ENCODE data around the gene LMX1A. TPM values are rescaled to one million over a fixed set of nuclear protein-coding genes. Genes with fewer than 3 reads are reported as not detected.

LMX1A gene
- total and polyA plus RNA-seq, 8 donors = not detected

DNA sequence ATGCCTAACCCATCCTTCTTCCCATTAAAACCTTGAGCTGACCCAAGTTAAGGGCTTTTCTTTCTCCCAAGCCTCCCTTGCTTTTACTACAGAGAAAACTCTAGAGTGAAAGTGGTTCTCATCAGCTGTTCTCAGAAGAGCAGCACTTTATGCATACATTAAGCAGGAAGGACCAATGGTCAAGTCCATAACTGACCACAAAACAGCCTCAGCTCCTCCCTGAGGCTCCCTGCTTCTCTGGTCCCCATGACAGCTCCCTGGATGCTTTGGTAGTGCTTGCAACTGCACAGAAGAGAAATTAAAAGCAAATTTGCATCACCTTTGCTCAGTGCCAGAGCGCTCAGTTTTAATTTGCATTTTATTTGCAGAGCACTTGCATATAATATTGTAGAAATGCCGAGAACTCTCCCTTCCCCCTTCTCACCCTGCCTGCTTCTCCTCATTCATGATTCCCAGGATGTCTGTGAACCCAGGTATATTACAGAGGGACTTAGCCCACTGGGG lies 56.1 kb downstream of the LMX1A start:
- DNase-seq = no peak
- Histone ChIP-seq H3K36me3 (no peaks in the 10 kb centered on the region), H3K4me3 (no peak overlapping the region), H3K27ac (no peak overlapping the region), H3K27me3 (peaks cover 0 to 19% of the 10 kb centered on the region in 2 donors), H3K9me3 (no peaks in the 10 kb centered on the region), H3K4me1 (no peaks in the 10 kb centered on the region)
- no peak for ATAC-seq
- TF ChIP-seq, protein P1, sequence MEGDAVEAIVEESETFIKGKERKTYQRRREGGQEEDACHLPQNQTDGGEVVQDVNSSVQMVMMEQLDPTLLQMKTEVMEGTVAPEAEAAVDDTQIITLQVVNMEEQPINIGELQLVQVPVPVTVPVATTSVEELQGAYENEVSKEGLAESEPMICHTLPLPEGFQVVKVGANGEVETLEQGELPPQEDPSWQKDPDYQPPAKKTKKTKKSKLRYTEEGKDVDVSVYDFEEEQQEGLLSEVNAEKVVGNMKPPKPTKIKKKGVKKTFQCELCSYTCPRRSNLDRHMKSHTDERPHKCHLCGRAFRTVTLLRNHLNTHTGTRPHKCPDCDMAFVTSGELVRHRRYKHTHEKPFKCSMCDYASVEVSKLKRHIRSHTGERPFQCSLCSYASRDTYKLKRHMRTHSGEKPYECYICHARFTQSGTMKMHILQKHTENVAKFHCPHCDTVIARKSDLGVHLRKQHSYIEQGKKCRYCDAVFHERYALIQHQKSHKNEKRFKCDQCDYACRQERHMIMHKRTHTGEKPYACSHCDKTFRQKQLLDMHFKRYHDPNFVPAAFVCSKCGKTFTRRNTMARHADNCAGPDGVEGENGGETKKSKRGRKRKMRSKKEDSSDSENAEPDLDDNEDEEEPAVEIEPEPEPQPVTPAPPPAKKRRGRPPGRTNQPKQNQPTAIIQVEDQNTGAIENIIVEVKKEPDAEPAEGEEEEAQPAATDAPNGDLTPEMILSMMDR (IDR thresholded peaks at IDR 0.05) = no peak
- intact Hi-C loops (cut with DNase I) = no loop called here

DNA sequence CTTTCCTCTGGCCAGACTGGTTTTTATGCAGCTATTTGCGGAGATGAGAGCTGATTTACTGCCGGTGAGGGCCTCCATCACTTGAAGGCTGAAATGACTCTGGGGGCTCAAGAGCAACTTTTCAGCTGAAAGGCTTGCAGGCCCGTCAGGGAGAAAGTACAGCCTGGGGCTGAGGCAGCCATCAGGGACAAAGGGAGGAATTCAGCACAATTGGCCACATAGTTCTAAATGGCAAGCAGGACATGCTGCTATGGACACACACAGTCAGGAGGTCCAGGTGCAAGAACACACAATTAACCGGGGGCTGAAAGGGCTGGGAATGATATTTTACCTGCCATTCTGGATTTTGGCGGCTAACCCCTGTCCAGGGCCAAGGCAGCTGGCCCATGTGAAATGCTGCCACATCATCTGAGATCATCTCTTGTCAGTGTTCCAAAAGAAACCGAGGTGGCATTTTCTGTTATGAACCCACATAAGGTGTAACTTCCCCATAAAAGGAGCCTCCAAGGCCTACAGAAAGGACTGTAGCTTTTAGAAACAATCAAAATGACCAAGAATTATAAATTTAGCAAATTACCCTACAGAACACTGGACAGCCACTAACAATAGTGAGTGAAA lies 58.2 kb downstream of the LMX1A start:
- no peaks in the 10 kb centered on the region for H3K4me1 ChIP-seq
- TF ChIP-seq, protein P1 (IDR thresholded peaks at IDR 0.05) = no peak
- H3K27me3 ChIP-seq = peaks cover 0 to 13% of the 10 kb centered on the region in 2 donors
- intact Hi-C loops (cut with DNase I) = no loop called here
- no peak for DNase-seq
- H3K4me3 ChIP-seq = no peak overlapping the region
- no peak for ATAC-seq
- no peaks in the 10 kb centered on the region for H3K36me3 ChIP-seq
- H3K9me3 ChIP-seq = no peaks in the 10 kb centered on the region
- no peak overlapping the region for H3K27ac ChIP-seq

DNA sequence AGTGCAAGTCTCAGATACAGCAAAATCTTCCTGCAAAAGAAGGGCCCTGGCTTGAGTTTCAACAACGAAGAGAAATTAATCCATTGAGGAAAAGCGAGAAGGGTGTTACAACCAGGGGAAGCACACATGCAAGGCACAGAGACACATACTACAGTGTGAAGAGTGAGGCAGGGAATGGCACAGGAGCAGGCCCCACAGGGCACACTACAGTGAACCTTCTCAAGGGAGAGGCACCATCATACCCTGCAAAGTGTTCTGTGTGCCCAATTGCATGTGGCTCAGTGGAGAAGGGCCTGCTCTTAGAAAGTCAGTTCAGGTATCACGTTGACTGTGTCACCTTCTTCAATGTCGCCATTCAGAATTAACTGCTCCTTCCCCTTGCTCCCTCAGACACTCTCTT lies 60.3 kb downstream of the LMX1A start:
- H3K4me1 ChIP-seq = no peaks in the 10 kb centered on the region
- H3K36me3 ChIP-seq = no peaks in the 10 kb centered on the region
- intact Hi-C loops (cut with DNase I) = no loop called here
- DNase-seq (no peak), ATAC-seq (no peak)
- no peaks in the 10 kb centered on the region for H3K9me3 ChIP-seq
- no peak overlapping the region for H3K4me3 ChIP-seq
- H3K27ac ChIP-seq = no peak overlapping the region
- peaks cover 0 to 7% of the 10 kb centered on the region in 2 donors for H3K27me3 ChIP-seq
- TF ChIP-seq, protein P1 (IDR thresholded peaks at IDR 0.05) = no peak

DNA sequence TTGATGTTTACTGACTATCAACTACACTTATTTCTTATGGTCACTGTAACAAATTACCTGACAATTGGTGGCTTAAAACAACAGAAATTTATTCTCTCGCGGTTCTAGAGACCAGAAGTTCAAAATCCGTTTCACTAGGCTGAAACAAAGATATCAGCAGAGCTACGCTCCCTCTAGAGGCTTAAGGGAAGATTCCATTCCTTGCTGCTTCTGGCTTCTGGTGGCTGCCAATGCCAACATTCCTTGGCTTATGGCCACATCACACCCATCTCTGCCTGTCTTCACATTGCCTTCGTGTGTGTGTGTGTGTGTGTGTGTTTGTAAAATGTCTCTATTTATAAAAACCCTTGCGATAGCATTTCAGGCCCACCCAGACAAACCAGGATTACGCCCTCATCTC lies 66.4 kb downstream of the LMX1A start:
- no peak overlapping the region for H3K27ac ChIP-seq
- no peak for DNase-seq
- no peaks in the 10 kb centered on the region for H3K36me3 ChIP-seq
- intact Hi-C loops (cut with DNase I) = no loop called here
- ATAC-seq = no peak
- no peaks in the 10 kb centered on the region for H3K9me3 ChIP-seq
- H3K4me1 ChIP-seq = no peaks in the 10 kb centered on the region
- no peak overlapping the region for H3K4me3 ChIP-seq
- TF ChIP-seq, protein P1 (IDR thresholded peaks at IDR 0.05) = no peak
- H3K27me3 ChIP-seq = peaks cover 0 to 33% of the 10 kb centered on the region in 2 donors

DNA sequence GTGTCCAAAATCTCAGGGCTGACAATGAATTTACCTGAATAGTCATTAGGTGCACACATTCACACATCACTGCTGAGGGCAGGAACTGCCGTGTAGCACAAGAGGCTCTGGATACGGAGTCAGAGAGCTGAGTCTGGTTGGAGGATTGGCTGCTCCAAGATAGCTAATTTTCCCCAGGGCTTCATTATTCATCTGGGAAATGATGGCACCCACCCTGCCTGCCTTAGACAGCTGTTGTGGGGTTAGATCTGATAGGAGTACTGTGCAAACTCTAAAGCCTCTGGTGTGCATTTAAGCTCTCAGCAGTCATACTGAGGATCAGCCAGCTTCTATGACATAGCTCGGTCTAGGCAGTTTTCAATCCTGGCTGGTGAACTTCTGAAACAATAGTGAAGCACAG lies 67.0 kb downstream of the LMX1A start:
- TF ChIP-seq, protein P1 (IDR thresholded peaks at IDR 0.05) = no peak
- no peak overlapping the region for H3K4me3 ChIP-seq

More for the DNA sequence above, 67.0 kb downstream of the LMX1A start:
- Histone ChIP-seq H3K27me3 (peaks cover 0 to 36% of the 10 kb centered on the region in 2 donors), H3K27ac (no peak overlapping the region), H3K9me3 (no peaks in the 10 kb centered on the region), H3K36me3 (no peaks in the 10 kb centered on the region), H3K4me1 (no peaks in the 10 kb centered on the region)
- DNase-seq (no peak), ATAC-seq (no peak)
- intact Hi-C loops (cut with DNase I) = no loop called here

Data from left lung (tissue), 10 donors.